SK-N-SH (cell line): ENCODE results near the gene PLA2G4E. TPM values are rescaled to one million over a fixed set of nuclear protein-coding genes. Genes with fewer than 3 reads are reported as not detected.

ENCODE experiments used
- CTCF ChIA-PET: fragments of 300-600, 350-600 bp; formaldehyde crosslinking; extraction: SDS; loops from one replicate; lab custom pipeline; 2021; lab: Yijun Ruan, JAX
- POLR2A ChIA-PET: fragments of 350-600 bp; sonication (Branson Sonifier 250); formaldehyde crosslinking; extraction: SDS; loops from one replicate; lab custom pipeline; 2020; ENCODE audit warnings: antibody characterized with exemption, inconsistent platforms; lab: Yijun Ruan, JAX
- DNase-seq: peaks from one replicate; pipeline ENCODE4 v3.0.0; 2012
- H2AFZ ChIP-seq: fragments of 200-600 bp; sonication (generic); 2 replicates; pipeline ENCODE4 v1.8.1; 2016; ENCODE audit warnings: antibody characterized with exemption, mild to moderate bottlenecking, low read depth
- H3F3A ChIP-seq: fragments of 200-600 bp; sonication (generic); replicated peaks from 2 replicates; pipeline ENCODE3; 2016; ENCODE audit warnings: antibody characterized with exemption, mild to moderate bottlenecking; ENCODE audit not compliant: insufficient read depth
- H3K27ac ChIP-seq, 2 experiments: fragments of 200-500 bp in 1 of 2; fragments of 200-600 bp in 1 of 2; sonication (Bioruptor generic) in 1 of 2; sonication (generic), shearing (Covaris generic) in 1 of 2; 2 replicates each; pipeline versions ENCODE4 v1.5.1 to v1.6.1; 2014 to 2016; ENCODE audit warnings: low read depth in 2 of 2, inconsistent platforms in 1 of 2, low read length in 1 of 2, mild to moderate bottlenecking in 1 of 2, mixed read lengths in 1 of 2
- H3K27me3 ChIP-seq: fragments of 200-600 bp; sonication (generic), shearing (Covaris generic); 2 replicates; pipeline ENCODE4 v1.6.1; 2016; ENCODE audit warnings: mixed run types; ENCODE audit not compliant: insufficient read depth
- H3K36me3 ChIP-seq, 2 experiments: fragments of 200-500 bp in 1 of 2; fragments of 200-600 bp in 1 of 2; sonication (Bioruptor generic) in 1 of 2; sonication (generic) in 1 of 2; replicated peaks in 1 of 2; 2 replicates each; pipeline versions ENCODE3 to v1.5.1; 2014 to 2016; ENCODE audit warnings: low read length in 1 of 2, mild to moderate bottlenecking in 1 of 2; ENCODE audit not compliant: insufficient read depth in 2 of 2, control insufficient read depth in 1 of 2
- H3K4me1 ChIP-seq, 2 experiments: fragments of 200-500 bp in 1 of 2; fragments of 200-600 bp in 1 of 2; sonication (Bioruptor generic) in 1 of 2; sonication (generic), shearing (Covaris generic) in 1 of 2; 2 replicates each; pipeline versions ENCODE4 v1.5.1 to v1.6.1; 2014 to 2016; ENCODE audit warnings: low read depth in 1 of 2, low read length in 1 of 2, mixed run types in 1 of 2; ENCODE audit not compliant: insufficient read depth in 2 of 2, control insufficient read depth in 1 of 2
- H3K4me2 ChIP-seq: fragments of 200-600 bp; sonication (generic), shearing (Covaris generic); 2 replicates; pipeline ENCODE4 v1.6.1; 2017; ENCODE audit warnings: mixed run types
- H3K4me3 ChIP-seq, 2 experiments: fragments of 200-500 bp in 1 of 2; fragments of 200-600 bp in 1 of 2; sonication (Bioruptor generic) in 1 of 2; sonication (generic), shearing (Covaris generic) in 1 of 2; 2 replicates each; pipeline versions ENCODE4 v1.5.1 to v1.8.1; 2014 to 2016; ENCODE audit warnings: low read depth in 2 of 2, inconsistent platforms in 1 of 2, low read length in 1 of 2, mild to moderate bottlenecking in 1 of 2, mixed read lengths in 1 of 2, moderate library complexity in 1 of 2
- H3K79me2 ChIP-seq: fragments of 200-600 bp; sonication (generic); 2 replicates; pipeline ENCODE4 v1.8.1; 2017; ENCODE audit warnings: mild to moderate bottlenecking; ENCODE audit not compliant: insufficient read depth
- H3K9ac ChIP-seq: fragments of 200-600 bp; sonication (generic); 2 replicates; pipeline ENCODE4 v1.6.1; 2017; ENCODE audit warnings: mixed run types
- H3K9me2 ChIP-seq: fragments of 200-600 bp; sonication (generic); 2 replicates; pipeline ENCODE4 v1.6.1; 2017; ENCODE audit warnings: mixed run types
- H3K9me3 ChIP-seq: fragments of 200-600 bp; sonication (generic); 2 replicates; pipeline ENCODE4 v1.6.1; 2017; ENCODE audit warnings: mixed run types, mild to moderate bottlenecking, moderate library complexity
- H4K20me1 ChIP-seq: fragments of 200-600 bp; sonication (generic); 2 replicates; pipeline ENCODE4 v1.6.1; 2017; ENCODE audit warnings: mild to moderate bottlenecking, mixed run types; ENCODE audit not compliant: insufficient read depth
- CHD2 ChIP-seq: fragments of 150-350 bp; IDR thresholded peaks from 2 replicates; pipeline ENCODE4 v1.6.1; 2018; ENCODE audit warnings: low read length; ENCODE audit not compliant: partially characterized antibody
- ELF1 ChIP-seq: IDR thresholded peaks from 2 replicates; pipeline ENCODE4 v1.4.0; 2012
- EZH2phosphoT487 ChIP-seq: fragments of 200-600 bp; sonication (generic); IDR thresholded peaks from 2 replicates; pipeline ENCODE4 v1.6.1; 2017; ENCODE audit warnings: low read depth, mixed run types, mild to moderate bottlenecking, antibody characterized with exemption, moderate library complexity, borderline replicate concordance
- FOSL2 ChIP-seq: IDR thresholded peaks from 2 replicates; pipeline ENCODE4 v1.4.0; 2012; ENCODE audit warnings: low read depth, mild to moderate bottlenecking, moderate library complexity, borderline replicate concordance
- FOXJ3 ChIP-seq: sonication (generic); formaldehyde crosslinking; IDR thresholded peaks from 2 replicates; pipeline ENCODE4 v1.5.1; 2020; ENCODE audit warnings: mild to moderate bottlenecking, missing genetic modification reagents
- GABPA ChIP-seq: IDR thresholded peaks from 2 replicates; pipeline ENCODE4 v1.4.0; 2012; ENCODE audit warnings: low read depth, mild to moderate bottlenecking
- GATA2 ChIP-seq: sonication (generic); formaldehyde crosslinking; IDR thresholded peaks from 2 replicates; pipeline ENCODE4 v1.5.0; 2020; ENCODE audit warnings: mild to moderate bottlenecking, missing genetic modification reagents
- POLR2AphosphoS5 ChIP-seq: IDR thresholded peaks from 2 replicates; pipeline ENCODE4 v1.6.1; 2012; ENCODE audit warnings: low read depth, low read length
- RFX5 ChIP-seq: IDR thresholded peaks from 2 replicates; pipeline ENCODE4 v1.6.1; 2012; ENCODE audit warnings: mild to moderate bottlenecking, improper control_type of control experiment, low read length
- RXRA ChIP-seq: IDR thresholded peaks from 2 replicates; pipeline ENCODE4 v1.4.0; 2012; ENCODE audit warnings: low read depth, mild to moderate bottlenecking, borderline replicate concordance
- SIN3A ChIP-seq: IDR thresholded peaks from 2 replicates; pipeline ENCODE4 v1.6.1; 2012; ENCODE audit warnings: low read depth, mild to moderate bottlenecking, low read length, moderate library complexity, borderline replicate concordance
- SMC3 ChIP-seq: IDR thresholded peaks from 2 replicates; pipeline ENCODE4 v1.6.1; 2012; ENCODE audit warnings: low read depth, low read length, improper control_type of control experiment
- TAF1 ChIP-seq: IDR thresholded peaks from 2 replicates; pipeline ENCODE4 v1.6.1; 2012; ENCODE audit warnings: low read depth, mild to moderate bottlenecking, low read length, moderate library complexity, borderline replicate concordance
- TEAD4 ChIP-seq: IDR thresholded peaks from 2 replicates; pipeline ENCODE4 v1.4.0; 2012; ENCODE audit warnings: mild to moderate bottlenecking, borderline replicate concordance; ENCODE audit not compliant: insufficient read depth
- YY1 ChIP-seq: IDR thresholded peaks from 2 replicates; pipeline ENCODE4 v1.4.0; 2012; ENCODE audit warnings: low read depth, mild to moderate bottlenecking
- WGBS: methylation state at CpG from one replicate; pipeline ENCODE4 v1.1.6; 2017; ENCODE audit warnings: low lambda C conversion rate; 5-methylcytosine and 5-hydroxymethylcytosine counted together
- polyA plus RNA-seq, 3 experiments: library from polyadenylated mRNA; depleted of rRNA; stranded (reverse); fragments of >200 nt; gene quantifications; 2 replicates each; pipeline ENCODE4 v1.2.3, GENCODE V29; 2012
- TF ChIP-seq, protein P1 (sequence below): IDR thresholded peaks from 2 replicates; pipeline ENCODE4 v1.4.0; 2012; ENCODE audit warnings: low read depth, borderline replicate concordance
- TF ChIP-seq, protein P2 (sequence below): fragments of 200-600 bp; sonication (generic); IDR thresholded peaks from 2 replicates; pipeline ENCODE4 v1.6.1; 2017; ENCODE audit warnings: antibody characterized with exemption, mild to moderate bottlenecking, moderate library complexity
- TF ChIP-seq, protein P3 (sequence below): fragments of 150-350 bp; IDR thresholded peaks from 2 replicates; pipeline ENCODE4 v1.6.1; 2016; ENCODE audit warnings: mild to moderate bottlenecking, low read depth, low read length
- TF ChIP-seq, protein P4 (sequence below): IDR thresholded peaks from 2 replicates; pipeline ENCODE4; 2012
- TF ChIP-seq, protein P5 (sequence below): fragments of 150-350 bp; IDR thresholded peaks from 2 replicates; pipeline ENCODE4 v1.6.1; 2017; ENCODE audit warnings: antibody characterized with exemption, low read length, low read depth, borderline replicate concordance
- TF ChIP-seq, protein P6 (sequence below): IDR thresholded peaks from 2 replicates; pipeline ENCODE4 v1.4.0; 2012; ENCODE audit warnings: low read depth, borderline replicate concordance

The PLA2G4E gene
- polyA plus RNA-seq, 1 of the 3 experiments (the other 2 are of a cell fraction) = not detected

DNA sequence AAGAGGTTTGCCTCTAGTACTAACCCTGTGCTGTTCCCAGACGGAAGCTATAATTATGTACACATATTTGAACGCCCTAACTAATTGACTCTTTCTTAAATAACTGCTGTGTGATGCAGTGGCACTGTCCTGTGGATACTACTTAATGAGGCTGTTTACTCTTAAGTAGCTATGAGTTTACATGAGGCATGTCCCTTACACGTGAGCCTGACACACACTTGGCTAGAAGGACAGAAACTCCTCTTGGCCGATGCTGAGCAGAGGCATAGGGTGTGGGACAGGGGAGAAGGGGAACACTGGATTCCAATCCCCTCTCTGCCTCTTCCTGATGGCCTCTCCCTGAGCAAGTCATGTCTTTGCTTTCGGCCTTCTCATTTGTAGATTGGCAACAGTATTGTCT is 70.4 kb downstream of the PLA2G4E start (continued):
- TF ChIP-seq, protein P1, sequence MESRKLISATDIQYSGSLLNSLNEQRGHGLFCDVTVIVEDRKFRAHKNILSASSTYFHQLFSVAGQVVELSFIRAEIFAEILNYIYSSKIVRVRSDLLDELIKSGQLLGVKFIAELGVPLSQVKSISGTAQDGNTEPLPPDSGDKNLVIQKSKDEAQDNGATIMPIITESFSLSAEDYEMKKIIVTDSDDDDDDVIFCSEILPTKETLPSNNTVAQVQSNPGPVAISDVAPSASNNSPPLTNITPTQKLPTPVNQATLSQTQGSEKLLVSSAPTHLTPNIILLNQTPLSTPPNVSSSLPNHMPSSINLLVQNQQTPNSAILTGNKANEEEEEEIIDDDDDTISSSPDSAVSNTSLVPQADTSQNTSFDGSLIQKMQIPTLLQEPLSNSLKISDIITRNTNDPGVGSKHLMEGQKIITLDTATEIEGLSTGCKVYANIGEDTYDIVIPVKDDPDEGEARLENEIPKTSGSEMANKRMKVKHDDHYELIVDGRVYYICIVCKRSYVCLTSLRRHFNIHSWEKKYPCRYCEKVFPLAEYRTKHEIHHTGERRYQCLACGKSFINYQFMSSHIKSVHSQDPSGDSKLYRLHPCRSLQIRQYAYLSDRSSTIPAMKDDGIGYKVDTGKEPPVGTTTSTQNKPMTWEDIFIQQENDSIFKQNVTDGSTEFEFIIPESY = no peak
- TF ChIP-seq SIN3A = no peak

DNA sequence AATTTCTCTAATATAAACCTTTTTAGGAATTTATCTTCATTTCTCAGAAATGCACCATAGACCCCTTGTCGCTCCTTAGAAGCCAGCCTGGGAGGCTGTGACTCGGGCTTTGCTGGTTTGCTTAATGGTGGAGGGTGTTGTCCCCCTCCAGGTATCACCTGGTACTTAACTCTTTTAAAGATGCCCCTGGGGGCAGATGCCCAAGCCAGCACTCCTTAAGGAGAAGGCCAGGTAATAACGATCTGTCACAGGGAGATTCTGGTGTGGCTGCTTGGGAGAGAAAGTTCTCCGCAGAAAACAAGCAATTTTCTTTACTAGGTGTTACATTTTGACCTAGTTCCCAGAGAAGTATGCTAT is 70.7 kb downstream of the PLA2G4E start:
- ChIA-PET POLR2A (no interaction called here), CTCF (interaction anchor here (0.8 to 1.3 kb wide), 2 partner anchors 12 to 23 kb away, joined by 3 read pairs; partner anchors contain the start of gene EHD4)
- Histone ChIP-seq H3K27ac (no peak overlapping the region), H3K9ac (no peak overlapping the region), H2AFZ (no peak overlapping the region), H4K20me1 (no peaks in the 10 kb centered on the region), H3K4me1 (peaks cover 0 to 3% of the 10 kb centered on the region in 2 experiments; a peak in 2 of 4 replicates), H3K79me2 (peaks cover 39% of the 10 kb centered on the region), H3K9me3 (no peaks in the 10 kb centered on the region), H3F3A (no peaks in the 10 kb centered on the region), H3K27me3 (no peaks in the 10 kb centered on the region), H3K4me3 (no peak overlapping the region), H3K9me2 (no peaks in the 10 kb centered on the region), H3K4me2 (no peak overlapping the region), H3K36me3 (peaks cover 0 to 8% of the 10 kb centered on the region in 2 experiments)
- DNase-seq = no peak
- no peak for TF ChIP-seq TEAD4
- TF ChIP-seq, protein P2, sequence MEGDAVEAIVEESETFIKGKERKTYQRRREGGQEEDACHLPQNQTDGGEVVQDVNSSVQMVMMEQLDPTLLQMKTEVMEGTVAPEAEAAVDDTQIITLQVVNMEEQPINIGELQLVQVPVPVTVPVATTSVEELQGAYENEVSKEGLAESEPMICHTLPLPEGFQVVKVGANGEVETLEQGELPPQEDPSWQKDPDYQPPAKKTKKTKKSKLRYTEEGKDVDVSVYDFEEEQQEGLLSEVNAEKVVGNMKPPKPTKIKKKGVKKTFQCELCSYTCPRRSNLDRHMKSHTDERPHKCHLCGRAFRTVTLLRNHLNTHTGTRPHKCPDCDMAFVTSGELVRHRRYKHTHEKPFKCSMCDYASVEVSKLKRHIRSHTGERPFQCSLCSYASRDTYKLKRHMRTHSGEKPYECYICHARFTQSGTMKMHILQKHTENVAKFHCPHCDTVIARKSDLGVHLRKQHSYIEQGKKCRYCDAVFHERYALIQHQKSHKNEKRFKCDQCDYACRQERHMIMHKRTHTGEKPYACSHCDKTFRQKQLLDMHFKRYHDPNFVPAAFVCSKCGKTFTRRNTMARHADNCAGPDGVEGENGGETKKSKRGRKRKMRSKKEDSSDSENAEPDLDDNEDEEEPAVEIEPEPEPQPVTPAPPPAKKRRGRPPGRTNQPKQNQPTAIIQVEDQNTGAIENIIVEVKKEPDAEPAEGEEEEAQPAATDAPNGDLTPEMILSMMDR = no peak
- no peak for TF ChIP-seq GABPA
- no peak for TF ChIP-seq GATA2 (CRISPR knock-in tag)
- TF ChIP-seq POLR2AphosphoS5 = no peak
- TF ChIP-seq FOSL2 = no peak
- TF ChIP-seq RXRA = no peak
- no peak for TF ChIP-seq CHD2
- no peak for TF ChIP-seq FOXJ3 (CRISPR knock-in tag)
- TF ChIP-seq, protein P3, sequence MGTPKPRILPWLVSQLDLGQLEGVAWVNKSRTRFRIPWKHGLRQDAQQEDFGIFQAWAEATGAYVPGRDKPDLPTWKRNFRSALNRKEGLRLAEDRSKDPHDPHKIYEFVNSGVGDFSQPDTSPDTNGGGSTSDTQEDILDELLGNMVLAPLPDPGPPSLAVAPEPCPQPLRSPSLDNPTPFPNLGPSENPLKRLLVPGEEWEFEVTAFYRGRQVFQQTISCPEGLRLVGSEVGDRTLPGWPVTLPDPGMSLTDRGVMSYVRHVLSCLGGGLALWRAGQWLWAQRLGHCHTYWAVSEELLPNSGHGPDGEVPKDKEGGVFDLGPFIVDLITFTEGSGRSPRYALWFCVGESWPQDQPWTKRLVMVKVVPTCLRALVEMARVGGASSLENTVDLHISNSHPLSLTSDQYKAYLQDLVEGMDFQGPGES = no peak
- TF ChIP-seq ELF1 = no peak
- TF ChIP-seq, protein P4, sequence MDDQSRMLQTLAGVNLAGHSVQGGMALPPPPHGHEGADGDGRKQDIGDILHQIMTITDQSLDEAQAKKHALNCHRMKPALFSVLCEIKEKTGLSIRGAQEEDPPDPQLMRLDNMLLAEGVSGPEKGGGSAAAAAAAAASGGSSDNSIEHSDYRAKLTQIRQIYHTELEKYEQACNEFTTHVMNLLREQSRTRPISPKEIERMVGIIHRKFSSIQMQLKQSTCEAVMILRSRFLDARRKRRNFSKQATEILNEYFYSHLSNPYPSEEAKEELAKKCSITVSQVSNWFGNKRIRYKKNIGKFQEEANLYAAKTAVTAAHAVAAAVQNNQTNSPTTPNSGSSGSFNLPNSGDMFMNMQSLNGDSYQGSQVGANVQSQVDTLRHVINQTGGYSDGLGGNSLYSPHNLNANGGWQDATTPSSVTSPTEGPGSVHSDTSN = no peak
- TF ChIP-seq, protein P5, sequence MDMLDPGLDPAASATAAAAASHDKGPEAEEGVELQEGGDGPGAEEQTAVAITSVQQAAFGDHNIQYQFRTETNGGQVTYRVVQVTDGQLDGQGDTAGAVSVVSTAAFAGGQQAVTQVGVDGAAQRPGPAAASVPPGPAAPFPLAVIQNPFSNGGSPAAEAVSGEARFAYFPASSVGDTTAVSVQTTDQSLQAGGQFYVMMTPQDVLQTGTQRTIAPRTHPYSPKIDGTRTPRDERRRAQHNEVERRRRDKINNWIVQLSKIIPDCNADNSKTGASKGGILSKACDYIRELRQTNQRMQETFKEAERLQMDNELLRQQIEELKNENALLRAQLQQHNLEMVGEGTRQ = no peak
- no peak for TF ChIP-seq SMC3
- no peak for TF ChIP-seq YY1
- TF ChIP-seq TAF1 = no peak
- TF ChIP-seq SIN3A = no peak
- TF ChIP-seq EZH2phosphoT487 = no peak
- TF ChIP-seq, protein P6, sequence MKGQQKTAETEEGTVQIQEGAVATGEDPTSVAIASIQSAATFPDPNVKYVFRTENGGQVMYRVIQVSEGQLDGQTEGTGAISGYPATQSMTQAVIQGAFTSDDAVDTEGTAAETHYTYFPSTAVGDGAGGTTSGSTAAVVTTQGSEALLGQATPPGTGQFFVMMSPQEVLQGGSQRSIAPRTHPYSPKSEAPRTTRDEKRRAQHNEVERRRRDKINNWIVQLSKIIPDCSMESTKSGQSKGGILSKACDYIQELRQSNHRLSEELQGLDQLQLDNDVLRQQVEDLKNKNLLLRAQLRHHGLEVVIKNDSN = no peak
- no peak for TF ChIP-seq RFX5
- 95% methylated on average over 4 of the region's 4 CpGs for WGBS
